Measurements from ENCODE around the gene ZNF763. TPM values are rescaled to one million over a fixed set of nuclear protein-coding genes. Genes with fewer than 3 reads are reported as not detected.

ZNF763 gene
- total RNA-seq = 0.33 and 0.89 TPM in 2 replicates

DNA sequence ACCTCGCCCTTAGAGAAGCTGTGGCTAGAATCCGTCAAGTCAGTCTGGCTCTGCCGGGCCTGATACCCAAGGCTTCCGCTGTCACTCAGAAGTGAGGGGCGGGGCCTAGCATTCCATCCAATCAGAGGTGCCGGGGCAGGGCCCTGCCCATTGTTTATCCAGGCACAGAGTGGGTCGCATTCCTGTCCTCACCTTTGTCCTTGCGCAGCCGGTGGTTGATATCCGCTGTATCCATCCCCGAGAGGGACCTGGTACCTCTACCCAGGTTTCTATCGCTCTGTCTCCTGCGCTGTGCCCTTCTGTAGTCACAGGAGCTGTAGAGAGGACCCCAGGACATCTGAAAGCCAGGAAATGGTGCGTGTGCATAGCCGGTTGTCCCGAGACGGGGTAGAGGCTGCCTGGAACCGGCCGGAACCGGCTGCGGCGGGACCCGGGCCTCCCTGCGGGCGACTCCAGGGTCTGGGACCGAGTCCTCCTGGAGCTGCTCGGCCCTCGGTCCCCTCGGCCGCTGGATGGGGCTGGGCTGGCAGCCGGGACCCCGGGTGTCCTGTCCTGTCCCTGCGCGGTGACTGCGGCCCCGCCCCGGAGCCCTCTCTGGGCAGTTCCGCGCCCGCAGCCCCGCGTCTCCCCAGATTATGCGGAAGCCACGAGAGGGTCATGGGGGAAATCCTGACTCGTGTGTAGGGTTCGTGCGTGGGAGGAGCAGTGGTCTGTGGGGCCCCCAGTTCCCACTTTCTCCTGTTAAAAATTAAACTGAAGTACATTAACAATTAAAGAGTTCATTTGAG, at the start of gene ZNF763:
Gene ZNF763 (plus strand): TSS at position 183 of the 788 bp plus-strand sequence. CDS start 169 bp downstream, at position 352.

DNA sequence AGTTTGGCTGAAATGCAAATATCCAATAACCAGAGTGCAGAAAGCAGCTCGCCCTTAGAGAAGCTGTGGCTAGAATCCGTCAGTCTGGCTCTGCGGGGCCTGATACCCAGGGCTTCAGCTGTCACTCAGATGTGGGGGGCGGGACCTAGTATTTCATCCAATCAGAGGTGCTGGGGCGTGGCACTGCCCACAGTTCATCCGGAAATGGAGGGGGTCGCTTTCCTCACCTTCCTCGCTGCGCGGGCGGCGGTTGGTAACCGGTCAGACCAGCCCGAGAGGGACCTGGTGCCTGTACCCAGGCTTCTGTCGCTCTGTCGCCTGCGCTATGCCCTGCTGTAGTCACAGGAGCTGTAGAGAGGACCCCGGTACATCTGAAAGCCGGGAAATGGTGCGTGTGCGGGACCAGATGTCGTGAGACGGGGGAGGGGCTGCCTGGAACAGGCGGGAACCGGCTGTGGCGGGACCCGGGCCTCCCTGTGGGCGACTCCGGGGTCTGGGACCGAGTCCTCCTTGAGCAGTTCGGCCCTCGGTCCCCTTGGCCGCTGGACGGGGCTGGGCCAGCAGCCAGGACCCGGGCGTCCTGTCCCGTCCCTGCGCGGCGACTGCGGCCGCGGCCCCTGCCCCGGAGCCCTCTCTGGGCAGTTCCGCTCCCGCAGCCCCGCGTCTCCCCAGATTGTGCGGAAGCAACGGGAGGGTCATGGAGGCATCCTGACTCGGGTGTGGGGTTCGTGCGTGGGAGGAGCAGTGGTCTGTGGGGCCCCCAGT, 39.8 kb upstream of the ZNF763 start, which contains the start of gene ZNF700:
Gene ZNF700 (plus strand): TSS at position 222 of the 765 bp plus-strand sequence. CDS start 104 bp downstream, at position 326.

Other genes with a start within 250 kb of the ZNF763 start
- 4.2 TPM in 2 replicates for gene ZNF823, start 226.1 kb upstream of the ZNF763 start, total RNA-seq
- 2.3 and 3.9 TPM in 2 replicates for gene ZNF441, start 198.0 kb upstream of the ZNF763 start, total RNA-seq
- gene ZNF491, start 166.5 kb upstream of the ZNF763 start, total RNA-seq = 0.33 and 0.51 TPM in 2 replicates
- 2.4 and 3.9 TPM in 2 replicates for gene ZNF440, start 150.8 kb upstream of the ZNF763 start, total RNA-seq
- 1.0 and 1.6 TPM in 2 replicates for gene ZNF439, start 116.3 kb upstream of the ZNF763 start, total RNA-seq
- 8.0 and 8.6 TPM in 2 replicates for gene ZNF69, start 77.3 kb upstream of the ZNF763 start, total RNA-seq
- 2.9 and 4.6 TPM in 2 replicates for gene ZNF700, start 39.9 kb upstream of the ZNF763 start, total RNA-seq
- gene ZNF433, start 70.6 kb downstream of the ZNF763 start, total RNA-seq = 2.0 and 2.4 TPM in 2 replicates
- gene ZNF878, start 87.9 kb downstream of the ZNF763 start, total RNA-seq = 0.16 TPM in 1 of 2 replicates, not detected in the other
- 1.3 and 1.8 TPM in 2 replicates for gene ZNF844, start 99.7 kb downstream of the ZNF763 start, total RNA-seq
- 2.5 and 2.6 TPM in 2 replicates for gene ZNF20, start 175.3 kb downstream of the ZNF763 start, total RNA-seq
- 2.8 and 3.7 TPM in 2 replicates for gene ZNF625, start 191.7 kb downstream of the ZNF763 start, total RNA-seq
- gene ZNF136, start 198.1 kb downstream of the ZNF763 start, total RNA-seq = 1.6 and 3.4 TPM in 2 replicates

Measured in mesangial cell (primary cell).